HG02943 (cell line): ENCODE measurements around the gene WDR55.
"Not testable (repeated sequence)": the region's sequence is repeated elsewhere in the genome, so short reads cannot be mapped to it uniquely, and the experiment has no call there.

Source experiments
- ATAC-seq: cut with Tn5 transposase; IDR thresholded peaks from one replicate; pipeline ENCODE4 v1.9.1; 2021; ENCODE audit warnings: mild to moderate bottlenecking, low read depth, moderate library complexity; ENCODE audit not compliant: unreplicated experiment

The WDR55 gene, protein sequence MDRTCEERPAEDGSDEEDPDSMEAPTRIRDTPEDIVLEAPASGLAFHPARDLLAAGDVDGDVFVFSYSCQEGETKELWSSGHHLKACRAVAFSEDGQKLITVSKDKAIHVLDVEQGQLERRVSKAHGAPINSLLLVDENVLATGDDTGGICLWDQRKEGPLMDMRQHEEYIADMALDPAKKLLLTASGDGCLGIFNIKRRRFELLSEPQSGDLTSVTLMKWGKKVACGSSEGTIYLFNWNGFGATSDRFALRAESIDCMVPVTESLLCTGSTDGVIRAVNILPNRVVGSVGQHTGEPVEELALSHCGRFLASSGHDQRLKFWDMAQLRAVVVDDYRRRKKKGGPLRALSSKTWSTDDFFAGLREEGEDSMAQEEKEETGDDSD

DNA sequence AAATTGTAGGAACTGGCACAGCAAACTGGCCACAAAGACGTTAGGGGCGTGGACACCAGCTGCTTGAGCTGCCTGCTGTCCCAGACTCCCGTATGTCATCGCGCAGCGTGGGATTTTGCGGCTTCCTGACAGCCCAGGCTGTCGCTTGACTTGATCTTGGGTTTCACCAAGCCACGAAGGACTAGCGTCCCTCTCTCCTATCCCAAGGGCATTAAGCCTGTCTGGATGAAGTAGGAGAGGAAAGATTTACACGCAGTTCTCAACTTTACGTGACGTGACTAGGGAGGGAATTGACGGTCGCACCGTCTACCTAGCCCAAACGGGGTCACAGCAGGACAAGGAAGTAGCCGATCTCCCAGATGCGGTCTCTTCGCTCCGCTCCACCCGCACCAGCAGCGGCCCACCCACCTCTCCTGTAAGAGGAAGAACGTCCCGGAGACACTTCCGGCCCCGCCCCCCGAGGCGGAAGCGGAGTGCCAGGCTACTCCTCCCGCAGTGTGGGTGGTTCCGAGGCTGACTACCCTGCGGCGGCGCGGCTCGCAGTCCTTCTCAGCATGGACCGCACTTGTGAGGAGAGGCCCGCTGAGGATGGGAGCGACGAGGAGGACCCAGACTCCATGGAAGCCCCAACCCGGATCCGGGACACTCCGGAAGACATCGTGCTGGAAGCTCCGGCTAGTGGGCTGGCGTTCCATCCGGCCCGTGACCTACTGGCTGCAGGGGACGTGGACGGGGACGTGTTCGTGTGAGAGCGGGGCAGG is at the start of gene WDR55:
Gene WDR55 (plus strand): TSS at position 546 of the 761 bp plus-strand sequence. CDS start 9 bp downstream, at position 555.
- ATAC-seq = peak; percentile 95

GRCh38 chr5:140622301-140622700 is 42.4 kb upstream of the WDR55 start:
- ATAC-seq = no peak

DNA sequence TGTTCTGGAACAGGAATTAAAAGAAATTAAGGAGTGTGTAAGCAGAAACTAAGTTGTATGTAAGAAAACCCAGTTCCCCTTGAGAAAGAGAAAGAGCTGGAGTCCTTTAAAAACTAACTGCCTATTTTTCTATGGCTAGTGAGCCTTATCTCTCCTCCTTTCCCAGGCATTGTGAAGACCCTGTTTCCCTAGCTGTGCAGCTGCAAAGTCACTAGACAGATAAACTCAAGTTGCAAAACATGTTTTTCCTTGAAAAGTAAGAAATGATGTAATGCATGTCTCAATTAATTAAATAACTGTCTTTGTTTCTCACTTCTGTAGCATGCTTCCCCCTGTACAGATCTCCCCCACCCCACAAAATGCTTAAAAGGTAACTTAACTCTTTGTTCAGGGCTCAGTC is 41.6 kb upstream of the WDR55 start:
- ATAC-seq = not testable (repeated sequence)

- ATAC-seq = not testable (repeated sequence)
These were observed 39.8 kb upstream of the WDR55 start for GRCh38 chr5:140624886-140625285.

DNA sequence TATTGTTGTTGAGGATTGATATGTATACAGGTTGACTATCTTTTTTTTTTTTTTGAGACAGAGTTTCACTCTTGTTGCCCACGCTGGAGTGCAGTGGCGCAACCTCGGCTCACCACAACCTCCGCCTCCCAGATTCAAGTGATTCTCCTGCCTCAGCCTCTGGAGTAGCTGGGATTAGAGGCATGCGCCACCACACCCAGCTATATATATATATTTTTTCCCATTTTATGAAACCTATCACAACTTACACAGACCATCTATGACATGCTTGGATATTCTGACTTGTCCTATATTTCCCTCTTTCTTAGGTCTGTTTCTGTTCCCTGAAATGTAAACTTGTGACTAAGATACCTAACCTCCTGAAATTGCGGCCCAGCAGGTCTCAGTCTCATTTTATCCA is 36.7 kb upstream of the WDR55 start:
- ATAC-seq = no peak

DNA sequence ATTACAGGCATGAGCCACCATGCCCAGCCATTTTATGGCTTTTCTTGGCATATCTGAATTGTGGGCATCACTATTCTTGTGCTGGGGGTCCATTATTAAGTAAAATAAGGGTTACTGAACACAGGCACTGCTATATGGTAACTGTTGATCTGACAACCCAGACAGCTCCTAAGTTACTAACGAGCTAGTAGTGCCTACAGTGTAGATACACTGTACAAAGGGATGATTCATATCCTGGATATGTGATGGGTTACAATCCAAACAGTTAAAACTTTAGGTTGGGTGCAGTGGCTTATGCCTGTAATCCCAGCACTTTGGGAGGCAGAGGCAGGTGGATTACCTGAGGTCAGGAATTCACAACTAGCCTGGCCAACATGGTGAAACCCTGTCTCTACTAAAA is 36.0 kb upstream of the WDR55 start:
- ATAC-seq = no peak

- no peak for ATAC-seq
These were observed 34.2 kb upstream of the WDR55 start for GRCh38 chr5:140630292-140631035.

DNA sequence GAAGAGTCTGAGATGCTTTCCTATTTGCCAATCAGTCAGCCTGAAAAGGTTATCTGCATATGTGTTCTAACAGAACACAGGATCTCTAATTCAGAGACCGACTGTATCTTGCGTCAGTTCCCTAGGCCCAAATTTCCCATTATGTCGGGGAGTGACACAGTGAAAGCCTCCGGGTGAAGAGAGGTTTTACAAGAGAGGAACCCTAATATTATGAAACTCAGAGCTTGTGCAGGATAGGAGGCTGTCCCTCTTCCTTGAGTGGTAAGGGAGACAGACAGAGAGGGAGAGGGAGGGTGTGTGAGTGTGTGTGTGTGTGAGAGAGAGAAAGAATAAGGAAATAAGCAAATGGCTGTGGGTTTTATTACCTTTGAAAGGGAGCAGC is 33.7 kb upstream of the WDR55 start:
- no peak for ATAC-seq

DNA sequence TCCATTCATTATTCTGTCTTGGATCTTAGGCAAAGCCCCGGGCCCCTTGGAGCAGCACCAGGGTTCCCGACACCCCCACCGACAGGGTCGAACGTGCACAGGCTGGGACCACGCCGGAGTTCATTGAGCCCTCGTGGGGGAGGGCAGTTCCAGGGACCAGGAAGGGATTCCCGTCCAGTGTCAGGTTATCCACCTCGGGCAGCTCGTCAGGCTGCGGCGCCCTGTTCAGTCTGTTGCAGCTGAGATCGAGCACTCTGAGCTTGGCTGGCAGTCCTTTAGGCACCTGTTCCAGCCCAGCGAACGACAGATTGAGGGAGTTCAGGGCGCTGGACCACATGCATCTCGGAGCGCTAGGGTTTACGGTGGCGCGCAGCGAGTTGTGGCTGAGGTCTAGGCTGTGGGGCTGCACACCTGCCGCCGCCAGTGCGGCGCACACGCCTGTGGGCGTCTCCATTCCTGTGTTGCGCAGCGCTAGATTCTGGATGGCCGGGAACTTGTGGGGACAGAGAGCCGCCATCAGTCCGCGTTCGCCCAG is 32.8 kb upstream of the WDR55 start:
- peak; percentile 22 for ATAC-seq

GRCh38 chr5:140632366-140633020 is 32.2 kb upstream of the WDR55 start:
- peak; percentile 59 for ATAC-seq

DNA sequence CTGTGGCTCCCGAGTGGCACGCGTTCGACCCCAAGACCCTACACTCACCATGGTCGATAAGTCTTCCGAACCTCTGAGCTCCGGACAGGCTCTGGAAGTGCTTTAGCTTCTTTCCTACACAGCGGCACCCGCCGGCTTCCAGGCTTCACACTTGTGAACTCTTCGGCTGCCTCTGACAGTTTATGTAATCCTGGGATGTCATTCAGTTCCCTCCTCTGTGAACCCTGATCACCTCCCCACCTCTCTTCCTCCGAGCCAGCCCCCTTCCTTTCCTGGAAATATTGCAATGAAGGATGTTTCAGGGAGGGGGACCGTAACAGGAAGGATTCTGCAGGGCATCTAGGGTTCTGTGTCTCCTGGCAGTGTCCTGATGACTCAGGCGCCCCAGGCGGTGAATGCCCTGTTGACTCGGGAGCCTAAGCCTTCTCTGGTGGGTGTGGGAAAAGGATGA is 31.7 kb upstream of the WDR55 start, which contains the start of gene CD14:
Gene CD14 (minus strand): TSS at position 155 of the 451 bp plus-strand sequence. CDS start 104 bp downstream, at position 51.
- ATAC-seq = peak; percentile 33

DNA sequence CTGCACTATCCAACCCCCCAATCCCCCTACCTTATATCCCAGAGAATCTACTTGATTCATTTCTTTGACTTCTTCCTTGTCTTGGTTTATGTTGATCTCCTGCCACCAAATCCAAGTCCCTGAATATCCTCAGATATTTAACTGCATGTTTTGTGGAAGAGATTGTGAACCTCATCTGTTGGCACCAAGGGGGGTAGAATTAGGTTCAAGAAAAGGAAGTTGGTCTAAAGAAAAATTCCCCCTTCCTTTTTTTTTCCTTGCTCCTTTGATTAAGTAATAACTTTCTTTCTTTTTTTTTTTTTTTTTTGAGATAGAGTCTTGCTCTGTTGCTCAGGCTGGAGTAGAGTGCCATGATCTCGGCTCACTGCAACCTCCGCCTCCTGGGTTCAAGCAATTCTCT is 31.2 kb upstream of the WDR55 start:
- no peak for ATAC-seq

- ATAC-seq = no peak
These were observed 30.6 kb upstream of the WDR55 start for GRCh38 chr5:140634103-140634502.

GRCh38 chr5:140635291-140636257 is 29.1 kb upstream of the WDR55 start:
- no peak for ATAC-seq

DNA sequence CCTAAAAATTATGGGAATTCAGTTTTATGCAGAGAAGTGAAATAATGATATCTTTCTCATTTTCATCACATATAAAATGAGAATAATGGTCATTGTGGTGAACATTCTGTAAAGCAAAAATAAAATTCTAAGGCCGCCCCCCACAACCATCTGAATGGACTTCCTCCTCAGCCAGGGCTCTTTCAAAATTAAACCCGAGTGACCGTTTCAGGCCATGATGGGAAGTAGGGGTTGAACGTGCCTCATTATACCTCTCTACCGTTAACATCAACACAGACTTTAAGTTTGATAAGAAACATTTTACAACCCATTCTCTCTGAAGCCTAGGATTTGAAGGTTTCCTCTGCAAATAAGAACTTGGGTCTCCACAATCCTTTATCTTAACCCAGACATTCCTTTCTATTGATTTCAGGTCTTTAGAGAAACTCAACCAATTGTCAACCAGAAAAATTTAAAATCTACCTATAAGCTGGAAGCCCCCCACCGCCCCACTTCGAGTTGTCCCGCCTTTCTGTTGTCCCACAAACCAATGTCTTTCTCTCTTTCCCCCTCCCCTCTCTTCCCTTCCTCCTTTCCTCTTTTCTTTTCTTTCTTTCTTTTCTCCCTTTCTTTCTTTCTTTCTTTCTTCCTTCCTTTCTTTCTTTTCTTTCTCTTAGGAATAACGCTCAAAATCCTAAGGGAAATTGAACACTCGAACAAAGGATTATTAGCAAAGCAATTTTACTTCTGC is 27.2 kb upstream of the WDR55 start:
- ATAC-seq = no peak

- ATAC-seq = not testable (repeated sequence)
These were observed 25.9 kb upstream of the WDR55 start for GRCh38 chr5:140638898-140639147.

GRCh38 chr5:140639148-140639981 is 25.3 kb upstream of the WDR55 start, which contains the start of gene TMCO6:
Gene TMCO6, plus strand, starts transcription at chr5:140639451. Its CDS starts 77 bp downstream, at chr5:140639528.
- ATAC-seq = peak; percentile 92

DNA sequence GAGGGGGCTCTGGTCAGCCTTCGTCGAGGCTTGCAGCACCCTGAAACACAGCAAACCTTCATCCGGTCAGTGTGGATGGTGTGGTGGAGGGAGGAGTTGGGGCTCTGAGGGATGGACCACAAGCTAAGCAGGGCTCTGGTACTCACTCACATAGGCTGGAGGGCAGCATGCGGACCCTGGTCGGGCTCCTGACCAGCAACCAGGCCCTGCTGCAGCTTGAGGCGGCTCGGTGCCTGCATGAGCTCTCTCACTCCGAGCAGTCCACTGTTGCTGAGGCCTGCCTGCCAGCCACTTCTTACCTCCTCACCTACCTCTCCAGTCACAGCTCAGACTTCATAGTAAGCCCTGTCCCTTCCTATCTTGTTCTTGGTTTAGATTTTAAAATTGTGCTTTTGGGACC is 23.0 kb upstream of the WDR55 start:
- ATAC-seq = no peak
